ENCODE measurements around the gene TMPRSS9. TPM values are rescaled to one million over a fixed set of nuclear protein-coding genes. Genes with fewer than 3 reads are reported as not detected.

The TMPRSS9 gene
- total RNA-seq, 1 donor from 2014 or later, result not detected

GRCh38 chr19:2446381-2446780 lies 86.3 kb downstream of the TMPRSS9 start:
- no peaks in the 10 kb centered on the region for H3K36me3 ChIP-seq (ENCODE audit: control insufficient read depth, insufficient read depth, low read length)
- no peak overlapping the region for H3K4me3 ChIP-seq (ENCODE audit: low read depth, low read length)
- no peak for TF ChIP-seq CTCF (IDR thresholded peaks at IDR 0.05; ENCODE audit: insufficient read depth, low read length, poor library complexity, severe bottlenecking)
- DNase-seq (ENCODE audit: low read depth), result no peak
- no peaks in the 10 kb centered on the region for H3K27me3 ChIP-seq (ENCODE audit: control insufficient read depth, insufficient read depth, low read length)

DNA sequence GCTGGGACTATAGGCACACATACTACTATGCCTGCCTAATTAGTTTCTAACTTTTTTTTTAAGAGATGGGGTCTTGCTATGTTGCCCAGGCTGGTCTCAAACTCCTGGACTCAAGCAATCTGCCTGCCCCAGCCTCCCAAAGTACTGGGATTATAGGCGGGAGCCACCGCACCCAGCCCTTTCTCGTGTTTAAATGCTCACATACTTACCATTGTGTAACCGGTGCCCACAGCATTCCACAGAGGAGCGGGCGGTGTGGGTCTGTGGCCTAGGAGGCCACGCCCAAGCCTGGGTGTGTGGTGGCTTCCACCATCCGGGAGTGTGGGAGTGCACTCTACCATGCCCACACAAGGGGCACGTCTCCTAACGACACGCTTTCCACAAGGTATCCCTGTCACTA lies 89.0 kb downstream of the TMPRSS9 start:
- H3K4me3 ChIP-seq (ENCODE audit: low read depth, low read length), result no peak overlapping the region
- peaks cover 1% of the 10 kb centered on the region for H3K36me3 ChIP-seq (ENCODE audit: control insufficient read depth, insufficient read depth, low read length)
- TF ChIP-seq CTCF (IDR thresholded peaks at IDR 0.05; ENCODE audit: insufficient read depth, low read length, poor library complexity, severe bottlenecking), result no peak
- DNase-seq (ENCODE audit: low read depth), result no peak
- no peaks in the 10 kb centered on the region for H3K27me3 ChIP-seq (ENCODE audit: control insufficient read depth, insufficient read depth, low read length)

- no peak for DNase-seq (ENCODE audit: low read depth)
- H3K36me3 ChIP-seq (ENCODE audit: control insufficient read depth, insufficient read depth, low read length), result peaks cover 1% of the 10 kb centered on the region
- TF ChIP-seq CTCF (IDR thresholded peaks at IDR 0.05; ENCODE audit: insufficient read depth, low read length, poor library complexity, severe bottlenecking), result no peak
- H3K27me3 ChIP-seq (ENCODE audit: control insufficient read depth, insufficient read depth, low read length), result no peaks in the 10 kb centered on the region
- H3K4me3 ChIP-seq (ENCODE audit: low read depth, low read length), result no peak overlapping the region
Measured at GRCh38 chr19:2451138-2451537, 91.1 kb downstream of the TMPRSS9 start.

- Histone ChIP-seq H3K27me3 (ENCODE audit: control insufficient read depth, insufficient read depth, low read length) (no peaks in the 10 kb centered on the region), H3K4me3 (ENCODE audit: low read depth, low read length) (no peak overlapping the region), H3K36me3 (ENCODE audit: control insufficient read depth, insufficient read depth, low read length) (peaks cover 1% of the 10 kb centered on the region)
- TF ChIP-seq CTCF (IDR thresholded peaks at IDR 0.05; ENCODE audit: insufficient read depth, low read length, poor library complexity, severe bottlenecking), result no peak
- no peak for DNase-seq (ENCODE audit: low read depth)
Measured at GRCh38 chr19:2451741-2452140, 91.7 kb downstream of the TMPRSS9 start.

- Histone ChIP-seq H3K36me3 (ENCODE audit: control insufficient read depth, insufficient read depth, low read length) (peaks cover 1% of the 10 kb centered on the region), H3K27me3 (ENCODE audit: control insufficient read depth, insufficient read depth, low read length) (no peaks in the 10 kb centered on the region), H3K4me3 (ENCODE audit: low read depth, low read length) (no peak overlapping the region)
- no peak for DNase-seq (ENCODE audit: low read depth)
- no peak for TF ChIP-seq CTCF (IDR thresholded peaks at IDR 0.05; ENCODE audit: insufficient read depth, low read length, poor library complexity, severe bottlenecking)
Measured at GRCh38 chr19:2453431-2454025, 93.5 kb downstream of the TMPRSS9 start.
